ENCODE results near the gene APOD.

APOD gene

GRCh38 chr3:195548006-195548405 is 35.7 kb downstream of the APOD start:
- no peak overlapping the region for H3K9ac ChIP-seq (ENCODE audit: low read length)
- H3K27ac ChIP-seq (ENCODE audit: low read length), result no peak overlapping the region
- no peaks in the 10 kb centered on the region for H3K9me2 ChIP-seq (replicated peaks; ENCODE audit: insufficient read depth, low read length)
- peaks cover 53% of the 10 kb centered on the region for H3K4me1 ChIP-seq (ENCODE audit: low read length)
- peaks cover 41% of the 10 kb centered on the region for H3F3A ChIP-seq (ENCODE audit: insufficient read depth, low read length)
- no peaks in the 10 kb centered on the region for H3K36me3 ChIP-seq (replicated peaks; ENCODE audit: insufficient read depth, low read length)
- no peak overlapping the region for H3K4me3 ChIP-seq (ENCODE audit: low read length)
- TF ChIP-seq EZH2phosphoT487 (IDR thresholded peaks at IDR 0.05; ENCODE audit: low read length) (no peak), EZH2 (optimal IDR thresholded peaks at IDR 0.05; ENCODE audit: low read depth, low read length) (no peak), CTCF (IDR thresholded peaks at IDR 0.05; ENCODE audit: low read length) (no peak)
- no peak for DNase-seq
- H2AFZ ChIP-seq (ENCODE audit: low read length), result no peak overlapping the region
- no peaks in the 10 kb centered on the region for H4K20me1 ChIP-seq (ENCODE audit: insufficient read depth, low read length)
- H3K79me2 ChIP-seq (ENCODE audit: low read length), result peaks cover 5% of the 10 kb centered on the region
- H3K27me3 ChIP-seq (replicated peaks; ENCODE audit: insufficient read depth, low read length), result no peaks in the 10 kb centered on the region
- H3K9me3 ChIP-seq (replicated peaks; ENCODE audit: insufficient read depth, low read length), result no peaks in the 10 kb centered on the region
- no peak overlapping the region for H3K4me2 ChIP-seq (ENCODE audit: low read depth, low read length)

- Histone ChIP-seq H4K20me1 (ENCODE audit: insufficient read depth, low read length) (no peaks in the 10 kb centered on the region), H3K36me3 (replicated peaks; ENCODE audit: insufficient read depth, low read length) (no peaks in the 10 kb centered on the region), H3K79me2 (ENCODE audit: low read length) (peaks cover 24% of the 10 kb centered on the region), H3K9ac (ENCODE audit: low read length) (peak overlapping the region; percentile 6; the same call in 1 of the 2 replicates), H3K4me3 (ENCODE audit: low read length) (peak overlapping the region; percentile 17; the same call in 1 of the 2 replicates), H3K9me2 (replicated peaks; ENCODE audit: insufficient read depth, low read length) (no peaks in the 10 kb centered on the region), H3F3A (ENCODE audit: insufficient read depth, low read length) (peaks cover 48% of the 10 kb centered on the region), H3K27ac (ENCODE audit: low read length) (peak overlapping the region; percentile 71), H2AFZ (ENCODE audit: low read length) (peak overlapping the region; percentile 55), H3K4me1 (ENCODE audit: low read length) (peaks cover 59% of the 10 kb centered on the region), H3K27me3 (replicated peaks; ENCODE audit: insufficient read depth, low read length) (no peaks in the 10 kb centered on the region), H3K4me2 (ENCODE audit: low read depth, low read length) (peak overlapping the region; percentile 63), H3K9me3 (replicated peaks; ENCODE audit: insufficient read depth, low read length) (no peaks in the 10 kb centered on the region)
- no peak for DNase-seq
- TF ChIP-seq EZH2 (optimal IDR thresholded peaks at IDR 0.05; ENCODE audit: low read depth, low read length), result no peak
- no peak for TF ChIP-seq EZH2phosphoT487 (IDR thresholded peaks at IDR 0.05; ENCODE audit: low read length)
- no peak for TF ChIP-seq CTCF (IDR thresholded peaks at IDR 0.05; ENCODE audit: low read length)
Observed at GRCh38 chr3:195546130-195546560, 37.6 kb downstream of the APOD start.

- H2AFZ ChIP-seq (ENCODE audit: low read length), result no peak overlapping the region
- H3K9ac ChIP-seq (ENCODE audit: low read length), result no peak overlapping the region
Observed at GRCh38 chr3:195544634-195545033, 39.1 kb downstream of the APOD start.

More at GRCh38 chr3:195544634-195545033, 39.1 kb downstream of the APOD start:
- no peaks in the 10 kb centered on the region for H3K9me3 ChIP-seq (replicated peaks; ENCODE audit: insufficient read depth, low read length)
- H3K9me2 ChIP-seq (replicated peaks; ENCODE audit: insufficient read depth, low read length), result no peaks in the 10 kb centered on the region
- H3K27ac ChIP-seq (ENCODE audit: low read length), result no peak overlapping the region
- H3F3A ChIP-seq (ENCODE audit: insufficient read depth, low read length), result peaks cover 38% of the 10 kb centered on the region
- no peak for DNase-seq
- peaks cover 39% of the 10 kb centered on the region for H3K79me2 ChIP-seq (ENCODE audit: low read length)
- no peaks in the 10 kb centered on the region for H4K20me1 ChIP-seq (ENCODE audit: insufficient read depth, low read length)
- 0 out of 2 replicates have a peak overlapping the region, but pooled peaks have one; percentile 3 for H3K4me2 ChIP-seq (ENCODE audit: low read depth, low read length)
- no peaks in the 10 kb centered on the region for H3K27me3 ChIP-seq (replicated peaks; ENCODE audit: insufficient read depth, low read length)
- H3K4me1 ChIP-seq (ENCODE audit: low read length), result peaks cover 60% of the 10 kb centered on the region
- TF ChIP-seq CTCF (IDR thresholded peaks at IDR 0.05; ENCODE audit: low read length) (no peak), EZH2phosphoT487 (IDR thresholded peaks at IDR 0.05; ENCODE audit: low read length) (no peak), EZH2 (optimal IDR thresholded peaks at IDR 0.05; ENCODE audit: low read depth, low read length) (no peak)
- no peak overlapping the region for H3K4me3 ChIP-seq (ENCODE audit: low read length)
- H3K36me3 ChIP-seq (replicated peaks; ENCODE audit: insufficient read depth, low read length), result no peaks in the 10 kb centered on the region

Data from MM.1S (cell line).